Stimulated activated CD4-positive, alpha-beta T cell treated with anti-CD3 and anti-CD28 coated beads, Interleukin-4, amount 100 ng/mL, for 1 hour (primary cell): ENCODE results near the gene C1QL4.
"Not testable (repeated sequence)": the region's sequence is repeated elsewhere in the genome, so short reads cannot be mapped to it uniquely, and the experiment has no call there.

Source experiments
- DNase-seq: peaks from one replicate; pipeline ENCODE4 v3.0.0-alpha.2; 2020

Gene C1QL4

GRCh38 chr12:49297695-49298060 is 39.3 kb downstream of the C1QL4 start:
- no peak for DNase-seq

GRCh38 chr12:49296836-49297694 is 39.9 kb downstream of the C1QL4 start:
- DNase-seq = no peak

DNA sequence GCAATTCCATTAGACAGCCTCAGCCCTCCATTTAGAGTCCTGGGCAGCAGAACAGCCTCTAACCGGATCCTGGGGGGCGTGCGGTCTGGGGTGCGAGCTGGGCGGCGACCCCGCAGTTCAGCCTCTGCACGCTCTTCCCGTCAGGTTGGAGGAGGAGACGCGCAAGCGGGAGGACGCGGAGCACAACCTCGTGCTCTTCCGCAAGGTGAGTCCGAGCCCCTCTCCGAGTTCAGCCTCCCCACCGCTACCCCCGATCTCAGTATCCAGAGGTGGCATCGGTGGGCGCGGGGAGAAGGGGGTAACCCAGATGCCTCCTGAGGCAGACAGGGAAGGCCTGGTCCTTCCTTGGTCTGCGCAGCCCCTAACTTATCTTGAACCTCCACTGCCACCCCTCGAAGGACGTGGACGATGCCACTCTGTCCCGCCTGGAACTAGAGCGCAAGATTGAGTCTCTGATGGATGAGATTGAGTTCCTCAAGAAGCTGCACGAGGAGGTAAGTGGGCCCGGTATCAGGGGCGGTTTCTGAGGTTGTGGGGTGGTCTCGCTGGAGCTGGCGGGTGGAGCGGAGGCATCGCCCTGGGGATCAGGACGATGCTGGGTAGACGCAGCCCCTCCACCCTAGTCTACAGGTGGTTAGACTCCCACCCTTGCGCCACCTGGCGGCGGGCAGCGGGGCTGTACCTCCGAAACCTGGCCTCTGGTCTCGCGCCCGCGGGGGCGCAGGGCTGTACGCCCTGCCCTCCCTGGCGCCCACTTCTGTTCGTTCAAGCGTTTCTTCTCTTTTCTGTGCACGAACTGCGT is 40.8 kb downstream of the C1QL4 start:
- peak; percentile 71 for DNase-seq

- DNase-seq = no peak
Observed at GRCh38 chr12:49295082-49295936, 41.7 kb downstream of the C1QL4 start, which contains the start of gene PRPH. PRPH (plus strand) TSS chr12:49295147; CDS start chr12:49295201, 54 bp downstream.

DNA sequence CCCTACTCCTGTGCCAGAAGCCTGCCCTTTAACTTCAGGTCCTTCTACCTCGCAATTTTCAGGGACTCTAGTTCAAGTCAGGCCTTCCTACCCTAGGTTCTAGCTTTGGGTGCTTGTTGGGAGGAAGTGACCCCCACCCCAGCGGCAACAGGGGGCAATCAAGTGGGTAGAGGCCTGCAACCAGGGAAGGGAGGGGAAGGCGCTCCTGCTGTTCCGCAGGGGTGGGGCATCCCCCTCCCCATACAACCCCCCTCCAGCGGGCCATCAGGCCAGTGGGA is 42.2 kb downstream of the C1QL4 start:
- no peak for DNase-seq

DNA sequence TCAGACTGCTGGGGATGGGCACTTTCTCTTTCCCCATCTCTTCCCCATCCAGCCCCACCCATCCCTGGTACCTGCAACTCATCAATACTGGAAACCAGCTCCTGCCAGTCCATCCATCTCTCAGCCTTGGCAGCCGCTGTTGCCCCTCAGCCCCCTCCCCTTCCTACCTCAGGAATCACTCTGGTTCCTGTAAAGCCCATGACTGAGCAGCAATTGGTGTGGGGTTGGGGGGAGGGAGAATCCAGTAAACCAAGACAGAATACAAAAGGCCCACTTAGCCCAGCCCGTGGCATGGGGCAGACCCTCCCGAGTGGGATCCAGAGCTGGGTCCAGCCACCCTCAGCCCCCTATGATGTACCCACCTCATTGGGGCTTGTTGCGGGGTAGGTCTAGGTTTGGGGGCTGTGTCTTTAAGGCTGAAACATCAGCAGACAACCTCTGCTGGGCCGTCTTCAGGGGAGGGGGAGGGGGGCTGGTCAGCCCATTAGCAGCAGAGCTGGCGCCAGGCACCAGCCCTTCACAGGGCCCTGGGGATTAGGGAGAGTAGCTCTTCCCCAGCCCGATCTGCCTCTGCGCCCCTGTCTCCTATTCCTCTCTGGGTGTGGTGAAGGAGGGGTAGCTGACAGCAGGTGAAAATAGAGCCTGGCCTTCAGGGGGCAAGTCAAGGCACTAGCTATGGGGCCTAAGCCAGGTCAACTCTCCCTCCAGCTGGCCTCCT is 42.7 kb downstream of the C1QL4 start:
- no peak for DNase-seq

- no peak for DNase-seq
Observed at GRCh38 chr12:49293056-49293956, 43.7 kb downstream of the C1QL4 start.

DNA sequence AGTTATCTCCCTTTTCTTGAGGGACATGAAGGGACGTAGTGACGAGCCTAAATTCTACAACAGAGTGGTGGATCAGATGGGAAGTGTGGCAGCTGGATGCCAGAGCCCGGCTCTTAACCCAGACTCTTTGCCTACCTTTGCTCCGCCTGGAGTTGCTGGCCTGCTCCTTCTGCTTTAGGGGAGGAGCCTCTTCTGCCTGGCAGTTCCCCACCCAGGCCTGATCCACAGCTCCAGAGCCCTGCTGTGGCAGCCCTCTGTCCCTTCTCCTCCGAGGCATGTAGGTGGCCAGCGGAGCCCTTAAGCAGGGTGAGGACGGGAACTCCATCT is 44.3 kb downstream of the C1QL4 start:
- no peak for DNase-seq

GRCh38 chr12:49288922-49289555 is 47.9 kb downstream of the C1QL4 start:
- no peak for DNase-seq

DNA sequence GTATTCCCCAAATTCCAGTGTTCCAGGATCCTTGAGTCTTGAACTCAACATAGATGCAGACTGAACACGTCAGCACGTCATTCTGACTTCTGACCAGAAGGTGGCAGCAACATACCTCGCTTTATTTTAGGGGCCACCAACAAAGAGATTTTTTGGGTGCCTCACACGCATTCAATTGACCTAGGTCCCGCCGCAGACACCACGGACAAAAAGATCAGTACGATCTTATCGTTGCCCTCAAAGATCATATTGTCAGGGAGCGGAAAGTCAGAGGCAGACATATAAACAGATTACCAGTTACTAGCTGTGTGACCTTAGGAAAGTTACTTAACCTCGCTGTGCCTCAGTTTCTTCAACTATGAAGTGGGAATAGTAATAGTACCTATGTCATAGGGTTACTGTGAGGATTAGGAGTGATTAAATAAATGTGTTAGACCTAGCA is 48.6 kb downstream of the C1QL4 start:
- peak; percentile 60 for DNase-seq

- no peak for DNase-seq
Observed at GRCh38 chr12:49287876-49288275, 49.1 kb downstream of the C1QL4 start.

- no peak for DNase-seq
Observed at GRCh38 chr12:49284672-49285071, 52.3 kb downstream of the C1QL4 start.

- DNase-seq = no peak
Observed at GRCh38 chr12:49283541-49284429, 53.2 kb downstream of the C1QL4 start.

DNA sequence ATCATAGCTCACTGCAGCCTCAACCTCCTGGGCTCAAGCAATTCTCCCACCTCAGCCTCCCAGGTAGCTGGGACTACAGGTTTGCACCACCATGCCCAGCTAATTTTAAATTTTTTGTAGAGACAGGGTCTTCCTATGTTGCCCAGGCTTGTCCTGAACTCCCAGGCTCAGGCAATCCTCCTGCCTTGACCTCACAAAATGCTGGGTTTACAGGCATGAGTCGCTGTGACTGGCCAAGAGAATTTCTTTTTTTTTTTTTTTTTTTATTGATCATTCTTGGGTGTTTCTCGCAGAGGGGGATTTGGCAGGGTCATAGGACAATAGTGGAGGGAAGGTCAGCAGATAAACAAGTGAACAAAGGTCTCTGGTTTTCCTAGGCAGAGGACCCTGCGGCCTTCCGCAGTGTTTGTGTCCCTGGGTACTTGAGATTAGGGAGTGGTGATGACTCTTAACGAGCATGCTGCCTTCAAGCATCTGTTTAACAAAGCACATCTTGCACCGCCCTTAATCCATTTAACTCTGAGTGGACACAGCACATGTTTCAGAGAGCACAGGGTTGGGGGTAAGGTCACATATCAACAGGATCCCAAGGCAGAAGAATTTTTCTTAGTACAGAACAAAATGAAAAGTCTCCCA is 54.1 kb downstream of the C1QL4 start:
- DNase-seq = not testable (repeated sequence)
